Peyer's patch (tissue), 4 donors: ENCODE data around the gene LNX2. TPM values are rescaled to one million over a fixed set of nuclear protein-coding genes. Genes with fewer than 3 reads are reported as not detected.

ENCODE experiments used
- DNase-seq, 3 donors: peaks; one replicate each; pipeline ENCODE4 v3.0.0-alpha.2; 2017 to 2019
- H3K27ac ChIP-seq, 4 donors: fragments of 200-600 bp; sonication (generic); one replicate each; pipeline ENCODE4 v1.5.1; 2016 to 2019
- H3K27me3 ChIP-seq, 2 donors: fragments of 200-600 bp; sonication (generic); one replicate each; pipeline ENCODE4 v1.5.1; 2019
- H3K36me3 ChIP-seq, 3 donors: fragments of 200-600 bp; sonication (generic); one replicate each; pipeline ENCODE4 v1.5.1; 2016 to 2019
- H3K4me1 ChIP-seq, 4 donors: fragments of 200-600 bp; sonication (generic); one replicate each; pipeline ENCODE4 v1.5.1; 2016 to 2019
- H3K4me3 ChIP-seq, 4 donors: fragments of 200-600 bp; sonication (generic); 1 replicate in 3 of 4; 2 replicates in 1 of 4; pipeline ENCODE4 v1.5.1; 2016 to 2019; ENCODE audit warnings: mild to moderate bottlenecking in 1 of 4
- H3K9me3 ChIP-seq, 4 donors: fragments of 200-600 bp; sonication (generic); one replicate each; pipeline ENCODE4 v1.5.1; 2016 to 2019; ENCODE audit warnings: mild to moderate bottlenecking in 1 of 4
- CTCF ChIP-seq, 6 experiments: fragments of 450-650 bp in 4 of 6; fragments of 200-600 bp in 2 of 6; sonication (generic) in 1 of 6; IDR thresholded peaks; one replicate each; pipeline ENCODE4 v1.5.1; 2017 to 2019; ENCODE audit warnings: antibody characterized with exemption in 6 of 6, mild to moderate bottlenecking in 3 of 6, moderate library complexity in 1 of 6
- POLR2A ChIP-seq, 2 donors: fragments of 450-650 bp; IDR thresholded peaks; one replicate each; pipeline ENCODE4 v1.5.1; 2017; ENCODE audit warnings: antibody characterized with exemption in 2 of 2, mild to moderate bottlenecking in 2 of 2, moderate library complexity in 2 of 2
- total RNA-seq, 4 donors: library from RNA; depleted of rRNA; stranded (reverse); fragments of >200 nt; gene quantifications; one replicate each; pipeline ENCODE4 v1.1.0, GENCODE V29; 2016

The LNX2 gene
- total RNA-seq, 4 donors from 2014 or later, result 12.4 to 39.6 (median 25.6) TPM

DNA sequence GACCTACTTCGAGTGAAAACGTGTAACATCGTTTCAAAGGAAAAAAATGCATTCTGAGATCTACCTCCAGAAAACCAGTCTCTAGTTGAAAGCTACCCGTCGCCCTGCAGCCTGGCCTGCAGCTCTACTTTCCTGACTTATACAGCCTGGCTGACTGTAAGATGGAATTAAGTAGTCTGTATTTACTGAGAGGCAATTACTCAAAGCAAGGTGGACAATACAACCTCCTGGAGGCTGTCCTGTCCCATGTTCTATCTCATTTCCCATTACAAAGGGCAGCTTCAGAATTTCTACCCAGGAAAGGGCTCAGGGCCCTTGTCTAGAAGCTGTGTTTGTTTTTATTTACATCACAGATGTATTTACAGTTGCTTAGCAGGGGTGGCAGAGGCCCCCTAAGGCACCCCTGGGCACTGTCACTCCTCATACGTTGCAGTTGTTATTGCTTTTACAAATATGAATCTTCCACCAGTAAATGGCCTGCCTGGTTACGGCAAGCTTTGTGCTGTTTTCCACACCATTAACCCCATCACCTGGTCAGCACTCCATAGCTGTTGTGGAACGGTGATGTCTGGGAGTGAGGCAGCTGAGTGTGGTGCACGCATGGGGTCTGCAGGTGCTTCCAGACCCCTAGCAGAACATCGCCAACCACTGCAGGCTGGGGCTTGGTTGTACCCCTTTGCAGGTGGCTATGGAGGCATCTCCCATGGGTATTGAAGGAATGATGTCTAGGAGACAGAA lies 123.6 kb downstream of the LNX2 start:
- TF ChIP-seq CTCF (IDR thresholded peaks at IDR 0.05) (no peak), POLR2A (IDR thresholded peaks at IDR 0.05) (no peak)
- Histone ChIP-seq H3K27me3 (no peaks in the 10 kb centered on the region), H3K4me3 (no peak overlapping the region), H3K9me3 (no peaks in the 10 kb centered on the region), H3K4me1 (no peaks in the 10 kb centered on the region), H3K36me3 (no peaks in the 10 kb centered on the region), H3K27ac (no peak overlapping the region)
- DNase-seq, result peak in 1 of 3 donors; percentile 41

DNA sequence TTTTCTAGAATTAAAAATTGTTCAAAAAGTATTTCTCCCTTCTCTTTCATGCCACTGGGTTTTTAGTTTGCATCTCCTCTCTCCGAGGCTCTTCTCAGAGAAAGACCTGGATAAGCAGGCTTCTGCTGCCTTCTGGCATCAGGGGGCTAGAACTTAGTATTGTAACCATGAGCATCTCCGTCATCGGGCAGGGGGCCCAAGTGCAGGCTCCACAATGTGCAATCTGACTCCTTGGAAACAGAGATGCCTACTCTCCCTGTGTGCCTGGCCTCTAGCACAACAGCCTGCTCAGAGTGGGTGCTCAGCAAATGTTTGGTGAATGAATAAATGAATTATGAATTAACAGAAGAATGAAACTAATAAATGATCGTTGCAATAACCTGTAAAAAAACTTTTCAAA lies 124.3 kb downstream of the LNX2 start:
- TF ChIP-seq POLR2A (IDR thresholded peaks at IDR 0.05), result no peak
- no peak for TF ChIP-seq CTCF (IDR thresholded peaks at IDR 0.05)
- Histone ChIP-seq H3K4me1 (no peaks in the 10 kb centered on the region), H3K36me3 (no peaks in the 10 kb centered on the region), H3K27me3 (no peaks in the 10 kb centered on the region), H3K9me3 (no peaks in the 10 kb centered on the region), H3K27ac (no peak overlapping the region), H3K4me3 (no peak overlapping the region)
- peak in 1 of 3 donors; percentile 8 for DNase-seq

Other genes starting within 250 kb of the LNX2 start
- 100 to 1,000 TPM in 1 of 4 donors, 10 to 100 TPM in 3; 29.2 to 179 (median 49.3) TPM for gene GTF3A, start 195.9 kb downstream of the LNX2 start, total RNA-seq
- 100 to 1,000 TPM in 1 of 4 donors, 10 to 100 TPM in 3; 78.6 to 150 (median 86.4) TPM for gene MTIF3, start 170.0 kb downstream of the LNX2 start, total RNA-seq
- 100 to 1,000 TPM in 1 of 4 donors, 10 to 100 TPM in 3; 83.3 to 104 (median 90.5) TPM for gene POLR1D, start 1.4 kb upstream of the LNX2 start, total RNA-seq
- gene GSX1, start 172.0 kb upstream of the LNX2 start, total RNA-seq, result not detected